Activated T-helper 1 cell treated with anti-CD3 and anti-CD28 coated beads, Interleukin-12 subunit alpha, Interleukin-12 subunit beta, Interleukin-2, Interleukin-4 antibody, amounts not matched to agents 30 ng/mL and 10 ng/mL and 1 ng/mL, durations not matched to agents 14 hours and 24 hours and 36 hours (primary cell): ENCODE data around the gene SEMA4D. TPM values are rescaled to one million over a fixed set of nuclear protein-coding genes. Genes with fewer than 3 reads are reported as not detected.

Experiments used
- DNase-seq: peaks from one replicate; pipeline ENCODE4 v3.0.0; 2021; ENCODE audit warnings: low spot score
- H3K27ac Mint-ChIP-seq: one replicate; pipeline ENCODE4 v1.8.0; 2021; ENCODE audit warnings: mild to moderate bottlenecking, mixed read lengths
- H3K27me3 Mint-ChIP-seq: one replicate; pipeline ENCODE4 v1.8.0; 2022; ENCODE audit warnings: mild to moderate bottlenecking, moderate library complexity, mixed read lengths; ENCODE audit not compliant: insufficient read depth
- H3K36me3 Mint-ChIP-seq: one replicate; pipeline ENCODE4 v1.8.0; 2021; ENCODE audit warnings: low read depth, mixed read lengths
- H3K4me1 Mint-ChIP-seq: one replicate; pipeline ENCODE4 v1.8.0; 2021; ENCODE audit warnings: low read depth, mixed read lengths
- H3K4me3 Mint-ChIP-seq: one replicate; pipeline ENCODE4 v1.8.0; 2021; ENCODE audit warnings: mild to moderate bottlenecking, moderate library complexity, mixed read lengths
- H3K9me3 Mint-ChIP-seq: one replicate; pipeline ENCODE4 v1.8.0; 2021; ENCODE audit warnings: mixed read lengths
- intact Hi-C: fragments of 100-400 bp; cut with micrococcal nuclease; formaldehyde crosslinking; loops from one replicate; pipeline ENCODE4 v1.15.1; 2024
- total RNA-seq: library from RNA; stranded (reverse); gene quantifications from 2 replicates; pipeline ENCODE4 v1.2.3, GENCODE V29; 2022

The SEMA4D gene
- total RNA-seq, 1 donor from 2014 or later, result 388 TPM

- Mint-ChIP-seq H3K27ac (peak overlapping the region; percentile 70), H3K36me3 (peaks cover 76% of the 10 kb centered on the region), H3K27me3 (no peaks in the 10 kb centered on the region), H3K9me3 (no peaks in the 10 kb centered on the region), H3K4me1 (peaks cover 18% of the 10 kb centered on the region), H3K4me3 (no peak overlapping the region)
- no peak for DNase-seq
- intact Hi-C loops, result no loop called here
Measured at GRCh38 chr9:89391585-89391984, 106.3 kb downstream of the SEMA4D start.

GRCh38 chr9:89390578-89391116 is 107.3 kb downstream of the SEMA4D start:
- Mint-ChIP-seq H3K36me3 (peaks cover 81% of the 10 kb centered on the region), H3K4me3 (no peak overlapping the region), H3K9me3 (no peaks in the 10 kb centered on the region), H3K4me1 (peaks cover 23% of the 10 kb centered on the region), H3K27ac (peak overlapping the region; percentile 12), H3K27me3 (peaks cover 2% of the 10 kb centered on the region)
- DNase-seq, result no peak
- intact Hi-C loops, result no loop called here

- Mint-ChIP-seq H3K9me3 (no peaks in the 10 kb centered on the region), H3K27ac (peak overlapping the region; percentile 37), H3K4me3 (no peak overlapping the region), H3K4me1 (peaks cover 23% of the 10 kb centered on the region), H3K36me3 (peaks cover 82% of the 10 kb centered on the region), H3K27me3 (peaks cover 2% of the 10 kb centered on the region)
- intact Hi-C loops, result no loop called here
- DNase-seq, result no peak
Measured at GRCh38 chr9:89390068-89390555, 107.8 kb downstream of the SEMA4D start.

GRCh38 chr9:89388868-89389177 is 109.1 kb downstream of the SEMA4D start:
- Mint-ChIP-seq H3K36me3 (peaks cover 81% of the 10 kb centered on the region), H3K9me3 (no peaks in the 10 kb centered on the region), H3K4me1 (peaks cover 29% of the 10 kb centered on the region), H3K4me3 (no peak overlapping the region), H3K27me3 (peaks cover 2% of the 10 kb centered on the region), H3K27ac (no peak overlapping the region)
- intact Hi-C loops, result no loop called here
- no peak for DNase-seq

- H3K27ac Mint-ChIP-seq, result no peak overlapping the region
- no peak for DNase-seq
- peaks cover 33% of the 10 kb centered on the region for H3K4me1 Mint-ChIP-seq
- intact Hi-C loops, result no loop called here
- H3K36me3 Mint-ChIP-seq, result peaks cover 81% of the 10 kb centered on the region
- H3K4me3 Mint-ChIP-seq, result no peak overlapping the region
- no peaks in the 10 kb centered on the region for H3K9me3 Mint-ChIP-seq
- H3K27me3 Mint-ChIP-seq, result peaks cover 2% of the 10 kb centered on the region
Measured at GRCh38 chr9:89388084-89388867, 109.6 kb downstream of the SEMA4D start.

GRCh38 chr9:89387197-89387849 is 110.6 kb downstream of the SEMA4D start:
- DNase-seq, result no peak
- Mint-ChIP-seq H3K27me3 (peaks cover 2% of the 10 kb centered on the region), H3K9me3 (no peaks in the 10 kb centered on the region), H3K4me1 (peaks cover 39% of the 10 kb centered on the region), H3K27ac (peak overlapping the region; percentile 18), H3K36me3 (peaks cover 79% of the 10 kb centered on the region), H3K4me3 (no peak overlapping the region)
- intact Hi-C loops, result no loop called here

- intact Hi-C loops, result no loop called here
- DNase-seq, result no peak
- Mint-ChIP-seq H3K27me3 (peaks cover 2% of the 10 kb centered on the region), H3K9me3 (no peaks in the 10 kb centered on the region), H3K27ac (peak overlapping the region; percentile 18), H3K4me1 (peaks cover 43% of the 10 kb centered on the region), H3K4me3 (no peak overlapping the region), H3K36me3 (peaks cover 78% of the 10 kb centered on the region)
Measured at GRCh38 chr9:89386797-89387196, 111.1 kb downstream of the SEMA4D start.

GRCh38 chr9:89386206-89386605 is 111.7 kb downstream of the SEMA4D start:
- Mint-ChIP-seq H3K9me3 (no peaks in the 10 kb centered on the region), H3K27me3 (peaks cover 2% of the 10 kb centered on the region), H3K4me3 (no peak overlapping the region), H3K27ac (peak overlapping the region; percentile 43), H3K36me3 (peaks cover 80% of the 10 kb centered on the region), H3K4me1 (peaks cover 45% of the 10 kb centered on the region)
- intact Hi-C loops, result no loop called here
- no peak for DNase-seq

- Mint-ChIP-seq H3K36me3 (peaks cover 77% of the 10 kb centered on the region), H3K4me3 (no peak overlapping the region), H3K9me3 (no peaks in the 10 kb centered on the region), H3K27me3 (peaks cover 2% of the 10 kb centered on the region), H3K27ac (peak overlapping the region; percentile 40), H3K4me1 (peaks cover 34% of the 10 kb centered on the region)
- DNase-seq, result no peak
- intact Hi-C loops, result loop anchor here (2.0 kb wide), 1 partner anchor 16 kb away; no protein-coding TSS in a partner anchor
Measured at GRCh38 chr9:89384783-89385182, 113.1 kb downstream of the SEMA4D start.

- Mint-ChIP-seq H3K27ac (peak overlapping the region; percentile 40), H3K27me3 (peaks cover 2% of the 10 kb centered on the region), H3K9me3 (no peaks in the 10 kb centered on the region), H3K4me1 (peaks cover 42% of the 10 kb centered on the region), H3K4me3 (no peak overlapping the region), H3K36me3 (peaks cover 80% of the 10 kb centered on the region)
- intact Hi-C loops, result loop anchor here (2.0 kb wide), 1 partner anchor 17 kb away; no protein-coding TSS in a partner anchor
- DNase-seq, result no peak
Measured at GRCh38 chr9:89383721-89384300, 114.1 kb downstream of the SEMA4D start.

GRCh38 chr9:89383030-89383720 is 114.7 kb downstream of the SEMA4D start:
- Mint-ChIP-seq H3K27ac (peak overlapping the region; percentile 78), H3K36me3 (peaks cover 81% of the 10 kb centered on the region), H3K9me3 (no peaks in the 10 kb centered on the region), H3K4me3 (no peak overlapping the region), H3K4me1 (peaks cover 45% of the 10 kb centered on the region), H3K27me3 (peaks cover 2% of the 10 kb centered on the region)
- intact Hi-C loops, result no loop called here
- DNase-seq, result no peak
